Activated naive CD4-positive, alpha-beta T cell treated with anti-CD3 and anti-CD28 coated beads for 36 hours (primary cell): ENCODE results near the gene CALCR. TPM values are rescaled to one million over a fixed set of nuclear protein-coding genes. Genes with fewer than 3 reads are reported as not detected.
"Not testable (repeated sequence)": the region's sequence is repeated elsewhere in the genome, so short reads cannot be mapped to it uniquely, and the experiment has no call there.

Experiments used
- CTCF ChIA-PET: fragments of 350-600 bp; sonication (Branson Sonifier 250); formaldehyde crosslinking; loops from one replicate; lab custom pipeline; 2021; ENCODE audit warnings: antibody characterized with exemption; lab: Charles Lee
- DNase-seq: peaks from one replicate; pipeline ENCODE4 v3.0.0-alpha.2; 2020
- H3K27ac Mint-ChIP-seq: one replicate; pipeline ENCODE4 v1.8.0; 2021; ENCODE audit warnings: mild to moderate bottlenecking, mixed read lengths
- H3K27me3 Mint-ChIP-seq: one replicate; pipeline ENCODE4 v1.8.0; 2021; ENCODE audit warnings: low read depth, mixed read lengths
- H3K36me3 Mint-ChIP-seq: one replicate; pipeline ENCODE4 v1.8.0; 2021; ENCODE audit warnings: low read depth, mixed read lengths
- H3K4me1 Mint-ChIP-seq: one replicate; pipeline ENCODE4 v1.8.0; 2021; ENCODE audit warnings: low read depth, mixed read lengths
- H3K4me3 Mint-ChIP-seq: one replicate; pipeline ENCODE4 v1.8.0; 2021; ENCODE audit warnings: mild to moderate bottlenecking, moderate library complexity, mixed read lengths
- H3K9me3 Mint-ChIP-seq: one replicate; pipeline ENCODE4 v1.8.0; 2021; ENCODE audit warnings: mixed read lengths
- intact Hi-C: fragments of 100-400 bp; cut with micrococcal nuclease; formaldehyde crosslinking; loops from one replicate; pipeline ENCODE4 v1.15.1; 2023
- total RNA-seq, 2 experiments: library from RNA; stranded (reverse); gene quantifications; one replicate each; pipeline ENCODE4 v1.2.3, GENCODE V29; 2021

Gene CALCR
- total RNA-seq: not detected

DNA sequence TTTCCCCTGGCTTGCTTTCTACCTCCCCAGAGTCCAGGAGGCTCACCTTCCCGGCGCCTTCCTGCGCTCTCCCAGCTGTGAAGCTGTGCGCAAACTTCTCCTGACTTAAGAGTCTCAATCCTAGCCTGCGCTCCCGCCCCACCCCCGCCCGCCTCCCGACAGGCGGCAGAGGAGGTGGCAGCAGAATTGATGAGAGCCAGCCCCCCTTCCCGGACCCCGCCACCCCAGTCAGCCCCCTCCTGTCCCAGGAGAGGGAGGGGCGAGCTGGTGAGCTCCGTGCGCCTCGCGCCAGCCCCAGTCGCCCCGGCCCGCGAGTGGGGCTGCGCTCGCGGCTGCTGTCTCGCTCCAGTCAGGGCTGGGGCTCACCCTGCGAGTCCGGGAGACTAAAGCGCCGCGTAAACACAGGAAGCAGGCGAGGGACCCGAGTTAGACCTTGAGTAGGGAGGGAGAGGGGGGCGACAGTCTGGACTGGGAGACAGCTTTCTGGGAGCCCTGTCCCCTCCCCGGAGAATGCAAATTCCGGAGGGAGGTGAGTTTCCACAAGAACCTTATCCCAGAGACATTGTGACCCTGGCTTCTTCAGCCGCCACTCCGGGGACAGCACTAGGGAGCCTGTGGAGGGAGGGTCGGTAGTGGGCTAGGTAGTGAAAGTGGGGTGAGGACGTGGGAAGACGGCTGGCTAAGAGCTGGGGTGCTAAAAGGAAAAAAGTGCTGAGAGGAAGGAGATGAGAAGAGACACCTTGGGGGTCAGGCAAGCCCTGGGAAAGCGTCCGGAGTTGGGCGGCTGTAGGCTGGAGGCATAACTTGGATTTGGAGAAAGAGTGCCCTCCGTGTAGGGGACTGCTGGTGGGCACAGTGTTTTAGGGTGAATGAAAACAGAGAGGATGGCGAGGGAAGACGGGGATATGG lies at the start of gene CALCR:
TSS of gene CALCR (minus strand) at position 79 of the 909 bp plus-strand sequence. CDS start 87,743 bp downstream, outside the sequence.
- Mint-ChIP-seq H3K9me3 (no peaks in the 10 kb centered on the region), H3K27me3 (peaks cover 27% of the 10 kb centered on the region)

DNA sequence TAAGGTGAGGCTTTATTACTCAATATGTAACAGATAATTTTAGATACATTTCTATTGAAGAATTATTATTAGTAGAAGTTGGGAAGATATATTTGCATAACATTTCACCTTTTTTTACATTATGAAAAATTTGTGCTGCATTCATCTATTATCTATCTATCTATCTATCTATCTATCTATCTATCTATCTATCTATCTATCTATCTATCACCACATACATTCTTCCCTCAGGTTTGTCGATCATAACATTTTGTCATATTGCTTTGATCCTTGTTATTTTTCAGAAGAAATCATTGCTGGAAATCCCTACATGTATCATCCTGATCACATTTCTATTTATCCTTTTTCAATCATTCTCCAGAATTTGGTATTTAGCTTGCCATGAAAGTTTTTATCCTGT lies 49.3 kb upstream of the CALCR start:
- no peak for DNase-seq
- Mint-ChIP-seq H3K4me3 (no peak overlapping the region), H3K27ac (no peak overlapping the region), H3K27me3 (no peaks in the 10 kb centered on the region), H3K4me1 (no peaks in the 10 kb centered on the region), H3K36me3 (no peaks in the 10 kb centered on the region), H3K9me3 (peaks cover 1% of the 10 kb centered on the region)
- CTCF ChIA-PET: no interaction called here
- intact Hi-C loops: no loop called here

More for the DNA sequence above, at the start of gene CALCR:
- Mint-ChIP-seq H3K36me3 (no peaks in the 10 kb centered on the region), H3K4me1 (no peaks in the 10 kb centered on the region), H3K4me3 (no peak within 1 kb of the TSS), H3K27ac (no peak within 1 kb of the TSS)
- DNase-seq: no peak
- intact Hi-C loops: no loop called here
- CTCF ChIA-PET: no interaction called here

DNA sequence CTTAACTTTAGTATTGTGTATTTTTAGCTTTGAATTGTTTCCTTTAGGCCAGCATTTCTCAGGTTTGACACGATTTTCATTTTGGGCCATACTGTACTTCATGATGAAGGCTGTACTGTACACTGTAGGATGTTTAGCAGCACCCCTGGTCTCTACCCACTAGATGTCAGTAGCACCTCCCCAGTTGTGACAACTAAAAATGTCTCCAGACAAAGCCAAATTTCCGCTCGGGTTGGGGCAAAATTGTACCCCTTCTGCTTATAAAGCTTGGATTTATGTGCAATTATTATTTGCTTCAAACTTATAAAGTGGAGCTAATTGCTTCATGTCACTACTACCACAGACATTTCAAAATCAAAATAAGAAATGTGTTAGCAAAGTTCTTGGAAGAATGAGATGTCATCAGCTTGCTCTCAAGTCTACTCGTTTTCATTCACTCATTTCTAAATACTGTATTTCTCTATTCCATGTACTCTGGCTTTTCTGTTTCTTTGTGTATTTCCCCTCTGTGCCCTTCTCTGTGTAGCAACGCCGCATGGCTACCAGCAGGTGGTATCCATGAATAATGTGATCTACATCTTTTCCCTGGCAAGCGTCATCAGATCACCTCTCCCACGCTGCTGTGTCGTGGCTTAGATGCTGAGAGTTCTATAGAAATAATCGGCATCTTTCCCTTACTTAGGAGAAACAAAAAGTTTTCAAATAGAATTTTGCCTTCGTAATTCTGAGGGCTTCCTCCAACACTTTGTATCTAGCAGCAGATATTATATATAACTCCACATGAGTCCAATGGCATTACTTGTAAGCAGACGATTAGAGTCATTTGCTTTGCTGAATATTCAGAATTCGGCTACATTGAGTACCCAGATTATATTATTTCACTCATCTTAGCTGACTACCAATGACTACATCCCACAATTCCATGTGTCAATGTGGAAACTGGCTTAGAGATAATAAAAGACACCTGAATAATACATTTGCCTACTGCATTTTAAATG lies 47.8 kb upstream of the CALCR start:
- Mint-ChIP-seq H3K4me3 (no peak overlapping the region), H3K9me3 (peaks cover 1% of the 10 kb centered on the region), H3K4me1 (no peaks in the 10 kb centered on the region), H3K27ac (no peak overlapping the region), H3K27me3 (no peaks in the 10 kb centered on the region), H3K36me3 (no peaks in the 10 kb centered on the region)
- CTCF ChIA-PET: interaction anchor here (0.7 to 0.8 kb wide), 2 partner anchors 98 to 144 kb away, joined by 3 read pairs; no protein-coding TSS in a partner anchor
- intact Hi-C loops: loop anchor here (1.0 kb wide), 1 partner anchor 465 kb away; no protein-coding TSS in a partner anchor
- no peak for DNase-seq

DNA sequence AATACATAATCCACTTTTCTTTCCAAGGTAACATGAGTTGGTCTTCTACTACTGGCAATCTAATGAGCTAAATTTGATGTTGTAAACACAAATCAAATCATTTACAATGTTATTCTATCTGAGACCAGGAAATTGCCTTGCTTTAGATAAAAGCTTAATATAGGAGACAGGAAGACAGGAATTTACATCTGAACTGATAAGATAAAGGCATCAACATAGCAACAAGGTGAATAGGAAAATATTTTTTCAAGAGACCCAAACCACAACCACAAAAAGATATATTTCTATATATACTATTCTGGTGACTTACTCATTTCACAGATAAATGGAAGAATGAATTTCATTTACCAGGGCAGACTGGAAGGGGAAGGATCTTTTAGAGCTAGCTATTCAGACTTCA lies 46.3 kb upstream of the CALCR start:
- no peaks in the 10 kb centered on the region for H3K9me3 Mint-ChIP-seq
- H3K27ac Mint-ChIP-seq: no peak overlapping the region
- H3K4me3 Mint-ChIP-seq: no peak overlapping the region
- CTCF ChIA-PET: interaction anchor here (0.9 kb wide), 1 partner anchor 34 kb away, joined by 3 read pairs; no protein-coding TSS in a partner anchor
- H3K27me3 Mint-ChIP-seq: no peaks in the 10 kb centered on the region
- H3K4me1 Mint-ChIP-seq: no peaks in the 10 kb centered on the region
- DNase-seq: no peak
- H3K36me3 Mint-ChIP-seq: no peaks in the 10 kb centered on the region
- intact Hi-C loops: no loop called here

DNA sequence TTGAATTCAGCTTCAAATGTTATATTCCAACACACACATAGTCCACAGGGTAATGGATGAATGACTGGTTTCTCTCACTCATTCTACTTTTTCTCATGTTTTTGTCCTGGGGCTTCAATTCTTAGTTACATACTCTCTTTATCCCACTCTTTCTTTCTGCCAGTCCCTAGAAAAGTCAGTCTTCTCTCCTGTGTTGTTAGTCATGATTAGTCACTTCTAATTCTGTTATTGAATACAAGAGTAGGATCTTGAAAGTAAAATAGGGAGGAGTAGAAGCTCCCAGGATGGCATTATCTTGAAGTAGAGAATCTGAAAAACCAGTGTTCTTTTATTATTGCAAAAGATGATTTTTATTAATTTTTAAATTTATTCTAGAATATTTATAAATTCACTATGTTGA lies 45.5 kb upstream of the CALCR start:
- H3K4me3 Mint-ChIP-seq: no peak overlapping the region
- no peaks in the 10 kb centered on the region for H3K9me3 Mint-ChIP-seq
- DNase-seq: no peak
- H3K27ac Mint-ChIP-seq: no peak overlapping the region
- CTCF ChIA-PET: no interaction called here
- H3K27me3 Mint-ChIP-seq: no peaks in the 10 kb centered on the region
- H3K4me1 Mint-ChIP-seq: no peaks in the 10 kb centered on the region
- intact Hi-C loops: no loop called here
- no peaks in the 10 kb centered on the region for H3K36me3 Mint-ChIP-seq

DNA sequence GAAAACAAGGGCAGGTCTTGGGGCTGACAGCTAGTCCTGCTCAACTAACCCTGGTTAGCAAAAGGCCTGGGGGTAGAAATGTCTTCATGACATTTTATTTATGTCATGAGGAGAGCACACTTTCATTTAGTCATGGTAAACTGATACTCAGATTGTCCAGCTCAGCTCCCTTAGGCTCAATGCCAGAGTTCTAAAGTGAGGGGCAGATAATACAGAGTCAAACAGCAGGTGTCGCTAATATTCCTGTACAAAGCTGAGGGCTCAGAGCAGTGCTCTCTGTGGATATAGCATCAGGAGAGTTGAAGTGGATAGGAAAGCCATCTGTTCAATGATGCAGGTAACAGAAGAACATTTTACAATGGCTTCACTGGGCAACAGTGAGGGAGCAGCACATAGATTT lies 26.8 kb upstream of the CALCR start:
- intact Hi-C loops: no loop called here
- H3K4me3 Mint-ChIP-seq: no peak overlapping the region
- CTCF ChIA-PET: no interaction called here
- no peak for DNase-seq
- H3K4me1 Mint-ChIP-seq: no peaks in the 10 kb centered on the region
- no peaks in the 10 kb centered on the region for H3K36me3 Mint-ChIP-seq
- H3K9me3 Mint-ChIP-seq: no peaks in the 10 kb centered on the region
- H3K27me3 Mint-ChIP-seq: no peaks in the 10 kb centered on the region
- no peak overlapping the region for H3K27ac Mint-ChIP-seq

DNA sequence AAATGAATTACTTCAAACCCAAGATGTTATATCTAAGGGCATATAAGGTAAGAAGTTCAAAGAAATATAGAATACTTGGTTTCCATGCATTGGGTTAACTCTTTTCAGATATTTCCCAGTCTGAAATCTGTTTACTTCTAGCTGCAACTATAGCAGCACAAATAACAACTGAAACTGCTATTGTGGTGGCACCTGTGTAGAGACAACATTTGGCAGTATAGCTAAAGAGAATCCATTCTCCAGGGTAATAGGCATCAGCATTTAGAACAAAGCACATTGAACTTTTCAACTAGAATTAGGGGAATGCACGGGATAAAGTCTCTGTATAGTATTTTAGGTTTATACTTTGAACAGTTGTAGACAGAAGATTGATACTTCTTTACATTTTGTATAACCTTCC lies 19.7 kb upstream of the CALCR start:
- no peaks in the 10 kb centered on the region for H3K4me1 Mint-ChIP-seq
- peaks cover 2% of the 10 kb centered on the region for H3K9me3 Mint-ChIP-seq
- H3K36me3 Mint-ChIP-seq: no peaks in the 10 kb centered on the region
- H3K4me3 Mint-ChIP-seq: no peak overlapping the region
- H3K27me3 Mint-ChIP-seq: no peaks in the 10 kb centered on the region
- CTCF ChIA-PET: no interaction called here
- H3K27ac Mint-ChIP-seq: no peak overlapping the region
- intact Hi-C loops: no loop called here
- DNase-seq: no peak

DNA sequence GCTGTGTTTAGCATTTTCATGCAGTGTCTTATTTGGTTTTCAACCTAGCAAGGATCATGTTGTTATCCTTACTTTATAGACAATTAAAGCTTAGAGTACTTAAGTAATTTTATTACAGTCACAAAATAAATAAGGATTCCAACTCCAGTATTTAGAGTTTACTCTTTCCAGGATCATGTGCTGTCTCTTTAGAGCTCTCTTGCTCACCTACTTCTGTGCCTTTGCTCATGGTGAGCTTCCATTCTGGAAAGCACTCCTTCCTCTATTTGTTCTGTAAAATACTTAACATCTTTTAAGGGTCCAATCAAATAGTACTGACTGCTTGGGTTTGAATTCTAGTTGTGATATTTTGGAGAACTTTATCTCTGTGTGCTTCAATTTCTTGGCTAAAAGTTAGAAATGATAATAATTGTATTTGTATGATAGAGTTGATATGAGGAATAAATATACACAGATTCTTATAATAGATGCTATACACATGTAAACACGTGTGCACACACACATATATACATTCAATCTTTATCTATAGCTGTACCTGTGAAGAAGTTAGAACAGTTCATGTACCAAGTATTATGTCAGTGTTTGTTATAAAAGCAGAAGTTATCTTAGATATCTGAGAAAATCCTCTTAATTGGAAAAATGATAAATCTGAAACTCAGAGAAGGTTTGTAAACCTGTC lies 18.2 kb upstream of the CALCR start:
- no peaks in the 10 kb centered on the region for H3K27me3 Mint-ChIP-seq

DNA sequence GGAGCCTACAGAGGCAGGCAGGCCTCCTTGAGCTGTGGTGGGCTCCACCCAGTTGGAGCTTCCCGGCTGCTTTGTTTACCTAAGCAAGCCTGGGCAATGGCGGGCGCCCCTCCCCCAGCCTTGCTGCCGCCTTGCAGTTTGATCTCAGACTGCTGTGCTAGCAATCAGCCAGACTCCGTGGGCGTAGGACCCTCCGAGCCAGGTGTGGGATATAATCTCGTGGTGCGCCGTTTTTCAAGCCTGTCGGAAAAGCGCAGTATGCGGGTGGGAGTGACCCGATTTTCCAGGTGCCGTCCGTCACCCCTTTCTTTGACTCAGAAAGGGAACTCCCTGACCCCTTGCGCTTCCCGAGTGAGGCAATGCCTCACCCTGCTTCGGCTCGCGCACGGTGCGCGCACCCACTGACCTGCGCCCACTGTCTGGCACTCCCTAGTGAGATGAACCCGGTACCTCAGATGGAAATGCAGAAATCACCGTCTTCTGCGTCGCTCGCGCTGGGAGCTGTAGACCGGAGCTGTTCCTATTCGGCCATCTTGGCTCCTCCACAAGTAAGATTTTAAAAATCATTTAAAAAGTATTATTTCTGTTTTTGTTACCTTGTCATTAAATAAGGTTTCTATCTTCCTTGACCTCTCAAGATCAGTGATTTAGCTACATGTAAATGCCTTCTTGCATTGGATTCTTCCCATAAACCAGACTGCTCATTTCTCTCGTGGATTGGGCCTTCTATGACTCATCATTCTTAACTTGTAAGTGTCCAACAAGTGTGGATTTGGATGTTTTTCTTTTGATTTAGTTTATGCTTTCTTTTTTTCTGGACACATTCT lies 16.9 kb upstream of the CALCR start:
- DNase-seq, H3K9me3 Mint-ChIP-seq, CTCF ChIA-PET, H3K4me1 Mint-ChIP-seq, H3K27ac Mint-ChIP-seq, intact Hi-C loops, H3K4me3 Mint-ChIP-seq, H3K27me3 Mint-ChIP-seq, H3K36me3 Mint-ChIP-seq: not testable (repeated sequence)

More for the DNA sequence above, 18.2 kb upstream of the CALCR start:
- Mint-ChIP-seq H3K9me3 (peaks cover 2% of the 10 kb centered on the region), H3K4me3 (no peak overlapping the region), H3K27ac (no peak overlapping the region), H3K4me1 (no peaks in the 10 kb centered on the region), H3K36me3 (no peaks in the 10 kb centered on the region)
- CTCF ChIA-PET: interaction anchor here (0.5 kb wide), 1 partner anchor 526 kb away, joined by 3 read pairs; no protein-coding TSS in a partner anchor
- DNase-seq: no peak
- intact Hi-C loops: no loop called here

DNA sequence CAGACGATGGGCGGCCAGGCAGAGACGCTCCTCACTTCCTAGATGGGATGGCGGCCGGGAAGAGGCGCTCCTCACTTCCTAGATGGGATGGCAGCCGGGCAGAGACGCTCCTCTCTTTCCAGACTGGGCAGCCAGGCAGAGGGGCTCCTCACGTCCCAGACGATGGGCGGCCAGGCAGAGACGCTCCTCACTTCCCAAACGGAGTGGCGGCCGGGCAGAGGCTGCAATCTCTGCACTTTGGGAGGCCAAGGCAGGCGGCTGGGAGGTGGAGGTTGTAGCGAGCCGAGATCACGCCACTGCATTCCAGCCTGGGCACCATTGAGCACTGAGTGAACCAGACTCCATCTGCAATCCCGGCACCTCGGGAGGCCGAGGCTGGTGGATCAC lies 11.9 kb upstream of the CALCR start:
- DNase-seq, H3K4me1 Mint-ChIP-seq, H3K4me3 Mint-ChIP-seq, H3K9me3 Mint-ChIP-seq, H3K36me3 Mint-ChIP-seq, H3K27me3 Mint-ChIP-seq, CTCF ChIA-PET, H3K27ac Mint-ChIP-seq, intact Hi-C loops: not testable (repeated sequence)

DNA sequence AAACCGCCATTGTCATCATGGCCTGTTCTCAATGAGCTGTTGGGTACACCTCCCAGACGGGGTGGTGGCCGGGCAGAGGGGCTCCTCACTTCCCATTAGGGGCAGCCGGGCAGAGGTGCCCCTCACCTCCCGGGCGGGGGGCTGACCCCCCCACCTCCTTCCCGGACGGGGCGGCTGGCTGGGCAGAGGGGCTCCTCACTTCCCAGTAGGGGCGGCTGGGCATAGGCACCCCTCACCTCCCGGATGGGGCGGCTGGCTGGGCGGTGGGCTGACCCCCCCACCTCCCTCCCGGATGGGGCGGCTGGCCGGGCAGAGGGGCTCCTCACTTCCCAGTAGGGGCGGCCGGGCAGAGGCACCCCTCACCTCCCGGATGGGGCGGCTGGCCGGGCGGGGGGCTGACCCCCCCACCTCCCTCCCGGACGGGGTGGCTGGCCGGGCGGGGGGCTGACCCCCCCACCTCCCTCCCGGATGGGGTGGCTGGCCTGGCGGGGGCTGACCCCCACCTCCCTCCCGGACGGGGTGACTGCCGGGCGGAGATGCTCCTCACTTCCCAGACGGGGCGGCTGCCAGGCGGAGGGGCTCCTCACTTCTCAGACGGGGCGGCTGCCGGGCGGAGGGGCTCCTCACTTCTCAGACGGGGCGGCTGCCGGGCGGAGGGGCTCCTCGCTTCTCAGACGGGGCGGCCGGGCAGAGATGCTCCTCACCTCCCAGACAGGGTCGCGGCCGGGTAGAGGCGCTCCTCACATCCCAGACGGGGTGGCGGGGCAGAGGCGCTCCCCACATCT lies 11.4 kb upstream of the CALCR start:
- H3K27ac Mint-ChIP-seq, H3K36me3 Mint-ChIP-seq, H3K4me1 Mint-ChIP-seq, CTCF ChIA-PET, intact Hi-C loops, DNase-seq, H3K9me3 Mint-ChIP-seq, H3K4me3 Mint-ChIP-seq, H3K27me3 Mint-ChIP-seq: not testable (repeated sequence)
